ENCODE data around the gene IL1RAP. TPM values are rescaled to one million over a fixed set of nuclear protein-coding genes. Genes with fewer than 3 reads are reported as not detected.

The IL1RAP gene
- total and polyA plus RNA-seq, 2 donors (not counting 3 experiments of a cell fraction or from before 2014, with no cell fraction given), result 4.3 to 9.2 TPM

DNA sequence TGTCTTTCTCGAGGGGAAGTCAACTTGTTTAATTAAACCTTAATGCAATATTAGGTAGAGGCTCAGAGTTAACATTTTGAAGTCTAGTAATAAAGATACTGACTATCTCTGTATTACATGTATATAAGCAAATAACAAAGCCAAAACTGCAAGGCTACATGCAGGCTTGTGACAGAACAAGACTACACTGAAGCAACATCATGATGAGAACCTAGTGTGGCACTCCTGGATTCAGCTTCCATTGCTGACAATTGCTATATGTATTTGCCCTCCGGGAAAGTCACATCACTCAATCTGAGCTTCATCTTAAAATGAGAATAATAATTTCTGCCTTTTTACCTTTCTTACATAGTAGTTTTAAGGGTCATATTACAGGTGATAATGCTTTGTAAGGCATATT is 15.6 kb upstream of the IL1RAP start:
- Histone ChIP-seq H3K79me2 (ENCODE audit: control insufficient read depth, insufficient read depth, low read length) (no peaks in the 10 kb centered on the region), H3K4me3 (replicated peaks in 1 of 3; ENCODE audit: insufficient read depth in 1 of 3, low read depth in 1 of 3, low read length in 3 of 3) (no peak overlapping the region), H4K20me1 (replicated peaks; ENCODE audit: control insufficient read depth, extremely low read depth, insufficient read depth, low read length) (no peaks in the 10 kb centered on the region), H3K4me2 (ENCODE audit: insufficient read depth, low read length) (no peak overlapping the region), H3K27ac (ENCODE audit: insufficient read depth, low read depth, low read length) (no peak overlapping the region), H3K27me3 (ENCODE audit: control insufficient read depth in 2 of 2, insufficient read depth in 2 of 2, low read length in 2 of 2) (peaks cover 16 to 37% of the 10 kb centered on the region in 2 experiments), H2AFZ (ENCODE audit: low read depth, low read length) (no peak overlapping the region), H3K9me1 (replicated peaks; ENCODE audit: control insufficient read depth, extremely low read depth, insufficient read depth, low read length) (no peaks in the 10 kb centered on the region), H3K9ac (replicated peaks; ENCODE audit: extremely low read depth, insufficient read depth, low read length) (no peak overlapping the region), H3K36me3 (ENCODE audit: control insufficient read depth in 2 of 2, extremely low read depth in 1 of 2, insufficient read depth in 2 of 2, low read length in 2 of 2) (no peaks in the 10 kb centered on the region), H3K9me3 (replicated peaks; ENCODE audit: control insufficient read depth, insufficient read depth, low read length) (no peaks in the 10 kb centered on the region), H3K4me1 (ENCODE audit: control insufficient read depth, extremely low read depth, insufficient read depth, low read length) (no peaks in the 10 kb centered on the region)
- no peak for TF ChIP-seq JUN (IDR thresholded peaks at IDR 0.05; ENCODE audit: borderline replicate concordance, insufficient read depth, insufficient read length, low read depth)
- no peak for TF ChIP-seq POLR2A (IDR thresholded peaks at IDR 0.05; ENCODE audit: low read depth, low read length)
- TF ChIP-seq, protein P1, sequence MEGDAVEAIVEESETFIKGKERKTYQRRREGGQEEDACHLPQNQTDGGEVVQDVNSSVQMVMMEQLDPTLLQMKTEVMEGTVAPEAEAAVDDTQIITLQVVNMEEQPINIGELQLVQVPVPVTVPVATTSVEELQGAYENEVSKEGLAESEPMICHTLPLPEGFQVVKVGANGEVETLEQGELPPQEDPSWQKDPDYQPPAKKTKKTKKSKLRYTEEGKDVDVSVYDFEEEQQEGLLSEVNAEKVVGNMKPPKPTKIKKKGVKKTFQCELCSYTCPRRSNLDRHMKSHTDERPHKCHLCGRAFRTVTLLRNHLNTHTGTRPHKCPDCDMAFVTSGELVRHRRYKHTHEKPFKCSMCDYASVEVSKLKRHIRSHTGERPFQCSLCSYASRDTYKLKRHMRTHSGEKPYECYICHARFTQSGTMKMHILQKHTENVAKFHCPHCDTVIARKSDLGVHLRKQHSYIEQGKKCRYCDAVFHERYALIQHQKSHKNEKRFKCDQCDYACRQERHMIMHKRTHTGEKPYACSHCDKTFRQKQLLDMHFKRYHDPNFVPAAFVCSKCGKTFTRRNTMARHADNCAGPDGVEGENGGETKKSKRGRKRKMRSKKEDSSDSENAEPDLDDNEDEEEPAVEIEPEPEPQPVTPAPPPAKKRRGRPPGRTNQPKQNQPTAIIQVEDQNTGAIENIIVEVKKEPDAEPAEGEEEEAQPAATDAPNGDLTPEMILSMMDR (IDR thresholded peaks at IDR 0.05; ENCODE audit: extremely low read depth in 1 of 2, insufficient read depth in 1 of 2, low read depth in 1 of 2, low read length in 2 of 2), result no peak
- no peak for TF ChIP-seq EZH2 (IDR thresholded peaks at IDR 0.05; ENCODE audit: borderline replicate concordance, low read depth, low read length, severe bottlenecking)
- no peak for TF ChIP-seq POLR2AphosphoS5 (IDR thresholded peaks at IDR 0.05; ENCODE audit: insufficient read depth, low read depth, low read length)
- TF ChIP-seq, protein P2, sequence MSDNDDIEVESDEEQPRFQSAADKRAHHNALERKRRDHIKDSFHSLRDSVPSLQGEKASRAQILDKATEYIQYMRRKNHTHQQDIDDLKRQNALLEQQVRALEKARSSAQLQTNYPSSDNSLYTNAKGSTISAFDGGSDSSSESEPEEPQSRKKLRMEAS (IDR thresholded peaks at IDR 0.05; ENCODE audit: insufficient read depth, insufficient read length), result no peak
- no peak for TF ChIP-seq GATA2 (IDR thresholded peaks at IDR 0.05; ENCODE audit: insufficient read depth, insufficient read length, low read depth, low read length)
- TF ChIP-seq FOS (IDR thresholded peaks at IDR 0.05; ENCODE audit: borderline replicate concordance, insufficient read depth, low read length), result no peak
- FAIRE-seq, result no peak
- CTCF ChIA-PET, result interaction anchor here (0.8 kb wide), 1 partner anchor 9 kb away, joined by 3 read pairs; no protein-coding TSS in a partner anchor
- DNase-seq (ENCODE audit: low read depth, low spot score), result no peak
- BruUV-seq (replicated peaks), result no TSS peak
- intact Hi-C loops (cut with micrococcal nuclease), result no loop called here
- POLR2A ChIA-PET, result no interaction called here
- dilution Hi-C loops (cut with MboI; ENCODE audit: extremely low pct_ligation_motif_present, low sequenced_read_pairs), result no loop called here

Data from endothelial cell of umbilical vein (primary cell).